OCI-LY7 (cell line): ENCODE measurements around the gene PABPC1L. TPM values are rescaled to one million over a fixed set of nuclear protein-coding genes. Genes with fewer than 3 reads are reported as not detected.

Experiments
- BruUV-seq: library from RNA; stranded (reverse); fragments of 400-500 nt; replicated peaks from 2 replicates; lab custom pipeline; 2021; lab: Mats Ljungman, UMichigan
- CTCF ChIA-PET: fragments of 300-600 bp; sonication (Branson Sonifier 250); formaldehyde crosslinking; loops from one replicate; lab custom pipeline; 2022; ENCODE audit warnings: antibody characterized with exemption; ENCODE audit not compliant: unreplicated experiment; lab: Charles Lee
- POLR2A ChIA-PET: fragments of 300-600 bp; sonication (Branson Sonifier 250); formaldehyde crosslinking; loops from one replicate; lab custom pipeline; 2022; ENCODE audit warnings: antibody characterized with exemption; lab: Charles Lee
- DNase-seq: peaks from one replicate; pipeline ENCODE4 v3.0.0-alpha.2; 2015; ENCODE audit warnings: low spot score
- H2AFZ ChIP-seq: fragments of 200-600 bp; sonication (generic), shearing (Covaris generic); 2 replicates; pipeline ENCODE4 v1.6.1; 2014; ENCODE audit warnings: mild to moderate bottlenecking, antibody characterized with exemption, low read length, moderate library complexity
- H3K27ac ChIP-seq: fragments of 200-600 bp; sonication (generic); 2 replicates; pipeline ENCODE4 v1.5.1; 2014; ENCODE audit warnings: mixed run types, low read depth, mild to moderate bottlenecking, moderate library complexity, low read length, inconsistent platforms; ENCODE audit not compliant: poor library complexity, severe bottlenecking
- H3K36me3 ChIP-seq: fragments of 200-600 bp; sonication (generic); 2 replicates; pipeline ENCODE4 v1.6.1; 2014; ENCODE audit warnings: mild to moderate bottlenecking, antibody characterized with exemption, low read length, moderate library complexity, mixed read lengths; ENCODE audit not compliant: insufficient read depth
- H3K4me1 ChIP-seq: fragments of 200-600 bp; sonication (generic); 2 replicates; pipeline ENCODE4 v1.5.1; 2014; ENCODE audit warnings: mild to moderate bottlenecking, low read length; ENCODE audit not compliant: insufficient read depth, poor library complexity, severe bottlenecking
- H3K4me2 ChIP-seq: fragments of 200-600 bp; sonication (generic); 2 replicates; pipeline ENCODE4 v1.6.1; 2014; ENCODE audit warnings: mild to moderate bottlenecking, low read length
- H3K4me3 ChIP-seq: fragments of 200-600 bp; sonication (generic); 2 replicates; pipeline ENCODE4 v1.5.1; 2014; ENCODE audit warnings: mild to moderate bottlenecking, low read depth, low read length; ENCODE audit not compliant: poor library complexity, severe bottlenecking
- H3K79me2 ChIP-seq: fragments of 200-600 bp; sonication (generic); 2 replicates; pipeline ENCODE4 v1.6.1; 2016; ENCODE audit warnings: low read depth, mild to moderate bottlenecking, low read length, moderate library complexity, mixed read lengths; ENCODE audit not compliant: insufficient read depth
- H3K9me2 ChIP-seq: fragments of 200-600 bp; sonication (generic); 2 replicates; pipeline ENCODE4 v1.6.1; 2016; ENCODE audit warnings: mild to moderate bottlenecking, low read length, mixed read lengths; ENCODE audit not compliant: insufficient read depth
- H3K9me3 ChIP-seq: fragments of 200-600 bp; sonication (generic); 2 replicates; pipeline ENCODE4 v1.6.1; 2014; ENCODE audit warnings: mild to moderate bottlenecking, mixed run types, low read length, mixed read lengths
- H4K20me1 ChIP-seq: fragments of 200-600 bp; sonication (generic); 2 replicates; pipeline ENCODE4 v1.6.1; 2014; ENCODE audit warnings: mild to moderate bottlenecking, antibody characterized with exemption, low read length, moderate library complexity, mixed read lengths; ENCODE audit not compliant: insufficient read depth
- EZH2phosphoT487 ChIP-seq: fragments of 200-600 bp; sonication (generic); IDR thresholded peaks from 2 replicates; pipeline ENCODE4 v1.6.1; 2018; ENCODE audit warnings: low read depth, borderline replicate concordance, mild to moderate bottlenecking, mixed run types, antibody characterized with exemption, low read length, moderate library complexity, mixed read lengths
- intact Hi-C: fragments of 100-400 bp; cut with micrococcal nuclease; formaldehyde crosslinking; loops from one replicate; pipeline ENCODE4 v1.10.0; 2022; ENCODE audit not compliant: unreplicated experiment
- total RNA-seq, 2 experiments: library from RNA; depleted of rRNA in 1 of 2; stranded (reverse); fragments of >200 nt in 1 of 2; shearing (Covaris generic) in 1 of 2; gene quantifications; 2 replicates each; pipeline ENCODE4 v1.2.3, GENCODE V29; 2014 to 2022
- TF ChIP-seq, protein P1 (sequence below): fragments of 200-600 bp; sonication (generic); conservative IDR thresholded peaks from 2 replicates; pipeline ENCODE4 v1.5.1; 2014; ENCODE audit warnings: mild to moderate bottlenecking, antibody characterized with exemption, low read length, moderate library complexity, mixed read lengths

The PABPC1L gene
- total RNA-seq, 2 experiments from 2014 or later, result 58.7 to 171 TPM

DNA sequence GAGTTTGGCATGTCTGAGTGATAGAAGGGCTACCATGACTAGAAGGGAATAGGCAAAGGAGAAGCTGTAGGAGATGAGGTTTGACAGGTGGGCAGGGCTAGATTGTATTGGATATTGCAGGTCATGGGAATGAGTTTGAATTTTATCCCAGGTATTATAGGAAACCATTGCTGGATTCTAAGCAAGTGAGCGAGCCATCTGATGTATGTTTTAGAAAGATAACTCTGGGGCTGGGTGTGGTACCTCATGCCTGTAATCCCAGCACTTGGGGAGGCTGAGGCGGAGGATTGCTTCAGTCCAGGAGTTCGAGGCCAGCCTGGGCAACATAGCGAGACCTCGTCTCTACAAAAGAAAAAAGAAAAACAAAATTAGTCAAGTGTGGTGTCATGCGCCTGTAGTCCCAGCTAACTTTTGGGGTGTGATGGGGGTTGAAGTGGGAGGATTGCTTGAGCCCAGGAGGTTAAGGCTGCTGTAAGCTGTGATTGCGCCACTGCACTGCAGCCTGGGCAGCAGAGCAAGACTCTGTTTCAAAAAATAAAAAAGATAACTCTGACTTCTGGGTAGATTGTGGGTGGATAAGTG lies 73.3 kb downstream of the PABPC1L start:
- POLR2A ChIA-PET, result no interaction called here
- Histone ChIP-seq H3K9me3 (no peaks in the 10 kb centered on the region), H3K4me2 (no peak overlapping the region), H2AFZ (no peak overlapping the region), H3K79me2 (peaks cover 49% of the 10 kb centered on the region; the same call in 1 of the 2 replicates), H4K20me1 (peaks cover 8% of the 10 kb centered on the region; the same call in 1 of the 2 replicates), H3K9me2 (no peaks in the 10 kb centered on the region), H3K36me3 (peaks cover 94% of the 10 kb centered on the region), H3K4me1 (peaks cover 20% of the 10 kb centered on the region), H3K4me3 (no peak overlapping the region), H3K27ac (no peak overlapping the region)
- DNase-seq, result no peak
- CTCF ChIA-PET, result no interaction called here
- no TSS peak for BruUV-seq
- intact Hi-C loops, result no loop called here
- no peak for TF ChIP-seq EZH2phosphoT487
- TF ChIP-seq, protein P1, sequence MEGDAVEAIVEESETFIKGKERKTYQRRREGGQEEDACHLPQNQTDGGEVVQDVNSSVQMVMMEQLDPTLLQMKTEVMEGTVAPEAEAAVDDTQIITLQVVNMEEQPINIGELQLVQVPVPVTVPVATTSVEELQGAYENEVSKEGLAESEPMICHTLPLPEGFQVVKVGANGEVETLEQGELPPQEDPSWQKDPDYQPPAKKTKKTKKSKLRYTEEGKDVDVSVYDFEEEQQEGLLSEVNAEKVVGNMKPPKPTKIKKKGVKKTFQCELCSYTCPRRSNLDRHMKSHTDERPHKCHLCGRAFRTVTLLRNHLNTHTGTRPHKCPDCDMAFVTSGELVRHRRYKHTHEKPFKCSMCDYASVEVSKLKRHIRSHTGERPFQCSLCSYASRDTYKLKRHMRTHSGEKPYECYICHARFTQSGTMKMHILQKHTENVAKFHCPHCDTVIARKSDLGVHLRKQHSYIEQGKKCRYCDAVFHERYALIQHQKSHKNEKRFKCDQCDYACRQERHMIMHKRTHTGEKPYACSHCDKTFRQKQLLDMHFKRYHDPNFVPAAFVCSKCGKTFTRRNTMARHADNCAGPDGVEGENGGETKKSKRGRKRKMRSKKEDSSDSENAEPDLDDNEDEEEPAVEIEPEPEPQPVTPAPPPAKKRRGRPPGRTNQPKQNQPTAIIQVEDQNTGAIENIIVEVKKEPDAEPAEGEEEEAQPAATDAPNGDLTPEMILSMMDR, result no peak

DNA sequence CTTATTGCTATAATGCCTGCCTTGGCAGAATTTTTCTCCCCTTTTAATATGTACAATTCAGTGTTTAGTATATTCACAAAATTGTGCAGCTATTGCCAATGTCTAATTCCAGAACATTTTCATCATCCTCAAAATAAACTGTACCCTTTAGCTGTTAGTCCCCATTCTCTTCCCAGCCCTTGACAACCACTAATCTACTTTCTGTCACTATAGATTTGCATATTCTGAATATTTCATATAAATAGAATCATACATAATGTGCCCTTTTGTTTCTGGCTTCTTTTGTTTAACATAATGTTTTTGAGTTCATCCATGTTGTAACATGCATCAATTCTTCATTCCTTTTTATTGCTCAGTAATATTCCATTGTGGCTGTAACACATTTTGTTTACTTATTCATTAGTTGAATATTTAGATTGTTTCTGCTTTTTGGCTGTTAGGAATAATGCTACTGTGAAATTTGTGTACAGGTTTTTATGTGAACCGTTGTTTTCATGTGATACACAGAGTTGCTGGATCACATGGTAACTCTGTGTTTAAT lies 78.8 kb downstream of the PABPC1L start:
- ChIA-PET CTCF (no interaction called here), POLR2A (interaction anchor here (0.9 kb wide), 1 partner anchor 11 kb away, joined by 3 read pairs; no protein-coding TSS in a partner anchor)
- H3K4me2 ChIP-seq, result no peak overlapping the region
- H3K9me2 ChIP-seq, result no peaks in the 10 kb centered on the region
- no peak overlapping the region for H2AFZ ChIP-seq
- H3K4me1 ChIP-seq, result peaks cover 13% of the 10 kb centered on the region
- intact Hi-C loops, result no loop called here
- BruUV-seq, result no TSS peak
- no peak overlapping the region for H3K27ac ChIP-seq
- peaks cover 67% of the 10 kb centered on the region for H3K79me2 ChIP-seq
- H3K4me3 ChIP-seq, result no peak overlapping the region
- peaks cover 95% of the 10 kb centered on the region for H3K36me3 ChIP-seq
- no peaks in the 10 kb centered on the region for H3K9me3 ChIP-seq
- 0 out of 2 replicates have a peak, but pooled peaks cover 4% of the 10 kb centered on the region for H4K20me1 ChIP-seq
- TF ChIP-seq, protein P1, result no peak
- TF ChIP-seq EZH2phosphoT487, result no peak
- no peak for DNase-seq

Other genes starting within 250 kb of the PABPC1L start
- not detected in 2 replicates for gene CCN5, start 194.7 kb upstream of the PABPC1L start, total RNA-seq (2014; rRNA removed; shearing (Covaris generic))
- gene CCN5, start 194.7 kb upstream of the PABPC1L start, total RNA-seq (2022), result not detected in 2 replicates
- not detected in 2 replicates for gene KCNK15, start 164.2 kb upstream of the PABPC1L start, total RNA-seq (2014; rRNA removed; shearing (Covaris generic))
- gene KCNK15, start 164.2 kb upstream of the PABPC1L start, total RNA-seq (2022), result not detected in 2 replicates
- gene RIMS4, start 99.5 kb upstream of the PABPC1L start, total RNA-seq (2014; rRNA removed; shearing (Covaris generic)), result not detected in 2 replicates
- 0.13 TPM in 1 of 2 replicates, not detected in the other for gene RIMS4, start 99.5 kb upstream of the PABPC1L start, total RNA-seq (2022)
- gene YWHAB, start 24.4 kb upstream of the PABPC1L start, total RNA-seq (2014; rRNA removed; shearing (Covaris generic)), result 60.5 and 72.8 TPM in 2 replicates
- 245 and 256 TPM in 2 replicates for gene YWHAB, start 24.4 kb upstream of the PABPC1L start, total RNA-seq (2022)
- 35.2 and 38.6 TPM in 2 replicates for gene TOMM34, start 50.3 kb downstream of the PABPC1L start, total RNA-seq (2014; rRNA removed; shearing (Covaris generic))
- gene TOMM34, start 50.3 kb downstream of the PABPC1L start, total RNA-seq (2022), result 48.2 and 50.6 TPM in 2 replicates
- 67.9 and 80.4 TPM in 2 replicates for gene STK4, start 56.5 kb downstream of the PABPC1L start, total RNA-seq (2014; rRNA removed; shearing (Covaris generic))
- gene STK4, start 56.5 kb downstream of the PABPC1L start, total RNA-seq (2022), result 140 and 150 TPM in 2 replicates
- not detected in 2 replicates for gene KCNS1, start 191.1 kb downstream of the PABPC1L start, total RNA-seq (2014; rRNA removed; shearing (Covaris generic))
- not detected in 2 replicates for gene KCNS1, start 191.1 kb downstream of the PABPC1L start, total RNA-seq (2022)
- gene WFDC5, start 205.1 kb downstream of the PABPC1L start, total RNA-seq (2014; rRNA removed; shearing (Covaris generic)), result not detected in 2 replicates
- gene WFDC5, start 205.1 kb downstream of the PABPC1L start, total RNA-seq (2022), result not detected in 2 replicates
- gene WFDC12, start 214.4 kb downstream of the PABPC1L start, total RNA-seq (2014; rRNA removed; shearing (Covaris generic)), result not detected in 2 replicates
- gene WFDC12, start 214.4 kb downstream of the PABPC1L start, total RNA-seq (2022), result not detected in 2 replicates